ENCODE data around the gene ELMO1.

The ELMO1 gene

DNA sequence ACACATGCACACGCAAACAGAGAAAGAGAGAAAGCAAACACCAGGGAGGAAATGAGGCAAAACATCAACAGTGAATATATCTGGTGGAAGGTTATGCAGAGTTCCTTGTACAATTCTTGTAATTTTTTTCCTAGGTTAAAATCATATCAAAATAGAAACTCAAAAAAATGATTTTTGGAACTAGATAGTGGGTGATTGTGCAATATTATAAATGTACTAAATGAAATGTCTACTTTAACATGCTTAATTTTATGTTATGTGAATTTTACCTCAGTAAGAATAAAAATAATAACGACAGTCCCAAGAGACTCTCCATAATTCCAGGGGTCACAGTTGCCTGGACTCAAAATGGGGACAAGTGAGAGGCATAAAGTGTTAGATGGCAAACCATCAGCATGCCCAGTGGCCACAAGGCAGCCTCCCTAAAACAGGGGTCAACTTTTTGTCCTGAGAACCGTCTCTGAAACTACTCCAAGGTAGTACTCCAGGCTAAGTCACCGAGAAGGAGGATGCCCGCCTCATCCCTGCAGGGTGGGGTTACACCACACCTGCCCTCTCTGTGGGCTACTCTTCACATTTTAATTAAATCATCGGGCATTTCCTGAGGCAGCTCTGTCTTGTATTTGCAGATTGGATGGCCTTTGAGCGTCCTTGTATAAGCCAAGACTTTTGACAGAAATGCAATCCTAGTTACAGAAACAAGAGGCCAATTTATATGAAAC is 267.7 kb downstream of the ELMO1 start:
- TF ChIP-seq, protein P1, sequence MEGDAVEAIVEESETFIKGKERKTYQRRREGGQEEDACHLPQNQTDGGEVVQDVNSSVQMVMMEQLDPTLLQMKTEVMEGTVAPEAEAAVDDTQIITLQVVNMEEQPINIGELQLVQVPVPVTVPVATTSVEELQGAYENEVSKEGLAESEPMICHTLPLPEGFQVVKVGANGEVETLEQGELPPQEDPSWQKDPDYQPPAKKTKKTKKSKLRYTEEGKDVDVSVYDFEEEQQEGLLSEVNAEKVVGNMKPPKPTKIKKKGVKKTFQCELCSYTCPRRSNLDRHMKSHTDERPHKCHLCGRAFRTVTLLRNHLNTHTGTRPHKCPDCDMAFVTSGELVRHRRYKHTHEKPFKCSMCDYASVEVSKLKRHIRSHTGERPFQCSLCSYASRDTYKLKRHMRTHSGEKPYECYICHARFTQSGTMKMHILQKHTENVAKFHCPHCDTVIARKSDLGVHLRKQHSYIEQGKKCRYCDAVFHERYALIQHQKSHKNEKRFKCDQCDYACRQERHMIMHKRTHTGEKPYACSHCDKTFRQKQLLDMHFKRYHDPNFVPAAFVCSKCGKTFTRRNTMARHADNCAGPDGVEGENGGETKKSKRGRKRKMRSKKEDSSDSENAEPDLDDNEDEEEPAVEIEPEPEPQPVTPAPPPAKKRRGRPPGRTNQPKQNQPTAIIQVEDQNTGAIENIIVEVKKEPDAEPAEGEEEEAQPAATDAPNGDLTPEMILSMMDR (IDR thresholded peaks at IDR 0.05; ENCODE audit: insufficient read depth, missing control alignments), result no peak
- no peak for DNase-seq (ENCODE audit: insufficient read length, low spot score)
- no peak for FAIRE-seq

DNA sequence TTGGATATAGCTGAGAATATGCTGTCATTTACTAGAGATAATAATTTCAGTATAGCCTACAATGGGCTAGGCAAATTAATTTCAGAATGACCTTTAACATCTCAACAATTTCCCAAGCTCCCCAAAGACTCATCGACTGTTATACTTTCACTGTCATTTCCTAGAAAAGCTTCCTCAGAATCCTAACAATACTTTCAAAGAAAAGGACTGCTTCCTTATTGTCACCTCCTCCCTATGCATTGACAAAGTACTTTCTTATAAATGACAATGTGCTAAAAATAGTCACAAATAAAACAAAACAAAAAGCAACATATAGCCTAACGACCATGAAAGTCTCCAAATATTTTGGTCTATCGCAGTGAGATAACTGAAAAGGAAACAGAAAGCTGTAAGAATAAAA is 272.6 kb downstream of the ELMO1 start:
- DNase-seq (ENCODE audit: insufficient read length, low spot score) (no peak), FAIRE-seq (no peak)
- TF ChIP-seq, protein P1 (IDR thresholded peaks at IDR 0.05; ENCODE audit: insufficient read depth, missing control alignments), result no peak

DNA sequence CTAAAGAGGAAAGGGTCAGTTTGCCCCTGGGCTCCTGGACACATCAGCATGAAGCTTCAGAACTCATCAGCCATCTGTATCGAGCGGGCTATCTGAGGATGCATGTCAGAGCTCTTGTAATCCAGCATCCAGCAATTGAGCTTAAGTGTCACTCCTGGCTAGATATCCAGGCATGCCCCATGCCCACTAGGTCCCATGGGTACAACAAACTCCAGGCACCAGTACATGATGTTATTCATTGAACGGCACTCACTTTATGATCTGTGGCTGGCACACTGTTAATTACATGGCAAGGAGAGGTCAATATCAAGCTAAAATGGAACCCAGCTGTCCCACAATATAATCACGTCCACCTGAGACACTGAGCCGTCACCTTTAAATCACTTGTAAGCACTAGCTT is 274.2 kb downstream of the ELMO1 start:
- FAIRE-seq, result no peak
- TF ChIP-seq, protein P1 (IDR thresholded peaks at IDR 0.05; ENCODE audit: insufficient read depth, missing control alignments), result no peak
- DNase-seq (ENCODE audit: insufficient read length, low spot score), result no peak

DNA sequence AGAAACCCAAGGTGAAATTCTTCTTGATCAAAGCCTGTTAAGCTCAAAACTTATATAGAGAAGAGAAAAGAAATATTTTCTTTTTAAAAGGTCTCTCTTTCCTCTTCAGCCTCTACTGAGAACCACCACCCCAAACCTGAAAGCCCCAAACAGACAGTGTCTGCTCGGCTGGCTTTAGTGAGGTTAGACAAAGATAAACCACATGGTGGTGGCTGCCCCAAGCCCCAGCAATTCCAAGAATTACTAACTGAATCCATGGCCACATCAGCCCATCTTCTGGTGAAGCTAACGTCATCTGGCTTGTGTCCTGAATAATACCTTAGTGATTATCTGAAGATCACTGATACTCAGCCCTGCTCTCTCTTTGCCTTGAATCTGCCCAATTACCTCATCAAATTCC is 275.0 kb downstream of the ELMO1 start:
- TF ChIP-seq, protein P1 (IDR thresholded peaks at IDR 0.05; ENCODE audit: insufficient read depth, missing control alignments), result no peak
- no peak for FAIRE-seq
- DNase-seq (ENCODE audit: insufficient read length, low spot score), result no peak

DNA sequence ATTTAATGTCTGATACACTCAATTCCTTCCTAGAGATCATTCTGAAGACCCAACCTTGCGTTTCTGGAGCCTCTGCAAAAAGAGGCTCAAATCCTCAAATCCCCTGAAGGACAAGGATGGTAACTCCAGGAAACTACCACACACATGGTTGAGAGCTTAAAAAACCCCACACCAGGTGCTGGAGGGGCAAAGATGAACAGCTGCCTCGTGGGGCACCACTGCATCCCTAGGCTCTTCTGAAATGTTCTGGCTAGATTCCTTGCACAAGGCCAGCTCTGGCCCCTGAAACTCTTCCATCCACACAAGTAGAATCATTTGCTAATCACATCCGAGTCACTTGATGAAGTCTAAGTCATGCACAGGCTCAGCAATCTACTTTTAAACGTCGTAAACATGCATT is 286.6 kb downstream of the ELMO1 start:
- TF ChIP-seq, protein P1 (IDR thresholded peaks at IDR 0.05; ENCODE audit: insufficient read depth, missing control alignments), result no peak
- no peak for FAIRE-seq
- no peak for DNase-seq (ENCODE audit: insufficient read length, low spot score)

DNA sequence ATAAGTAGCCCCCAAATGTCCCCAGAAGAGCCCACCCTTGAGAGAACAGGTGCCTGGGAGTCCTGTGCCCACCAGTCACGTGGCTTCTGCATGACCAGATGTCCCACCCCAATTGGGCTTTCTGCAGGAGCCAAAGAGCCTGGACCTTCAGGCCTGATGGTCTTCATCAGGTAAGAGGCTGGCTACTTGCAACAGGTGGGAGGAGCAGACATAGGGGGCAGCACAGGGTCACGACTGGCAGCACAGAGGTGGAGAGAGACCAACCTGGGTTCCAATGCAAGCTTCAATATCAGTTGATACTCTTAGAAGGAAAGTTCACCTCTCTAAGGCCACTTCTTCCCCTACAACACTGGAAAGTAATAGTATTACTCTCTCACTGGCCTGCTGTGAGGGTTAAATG is 288.0 kb downstream of the ELMO1 start:
- FAIRE-seq (no peak), DNase-seq (ENCODE audit: insufficient read length, low spot score) (no peak)
- TF ChIP-seq, protein P1 (IDR thresholded peaks at IDR 0.05; ENCODE audit: insufficient read depth, missing control alignments), result no peak

DNA sequence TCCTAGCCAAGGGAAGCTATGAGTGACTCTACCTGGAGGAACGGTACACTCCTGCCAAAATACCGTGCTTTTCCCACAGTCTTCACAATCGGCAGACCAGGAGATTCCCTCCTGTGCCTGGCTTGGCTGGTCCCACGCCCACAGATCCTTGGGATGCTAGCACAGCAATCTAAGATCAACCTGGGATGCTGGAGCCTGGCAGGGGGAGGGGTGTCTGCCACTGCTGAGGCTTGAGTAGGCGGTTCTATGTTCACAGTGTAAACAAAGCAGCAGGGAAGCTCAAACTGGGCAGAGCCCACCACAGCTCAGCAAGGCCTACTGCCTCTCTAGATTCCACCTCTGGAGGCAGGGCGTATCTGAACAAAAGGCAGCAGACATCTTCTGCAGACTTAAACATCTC is 295.3 kb downstream of the ELMO1 start:
- TF ChIP-seq, protein P1 (IDR thresholded peaks at IDR 0.05; ENCODE audit: insufficient read depth, missing control alignments), result no peak
- no peak for FAIRE-seq
- no peak for DNase-seq (ENCODE audit: insufficient read length, low spot score)
